GM12878 (cell line): ENCODE measurements around the gene PEF1. TPM values are rescaled to one million over a fixed set of nuclear protein-coding genes. Genes with fewer than 3 reads are reported as not detected.

Experiments
- ATAC-seq: fragments of 200-7000 bp; cut with Tn5 transposase; 3 replicates; pipeline ENCODE4 v1.9.1; 2020; ENCODE audit warnings: mild to moderate bottlenecking, moderate library complexity
- BruUV-seq: library from RNA; stranded (reverse); fragments of 400-500 nt; replicated peaks from 2 replicates; lab custom pipeline; 2021; lab: Mats Ljungman, UMichigan
- CTCF ChIA-PET: fragments of 300-600 bp; sonication (Branson Sonifier 250); formaldehyde crosslinking; extraction: SDS; loops from one replicate; lab custom pipeline; 2021; ENCODE audit warnings: inconsistent platforms; lab: Yijun Ruan, JAX
- POLR2A ChIA-PET: fragments of 350-600 bp; formaldehyde crosslinking; extraction: SDS; loops from one replicate; lab custom pipeline; 2021; ENCODE audit warnings: inconsistent platforms; lab: Charles Lee
- RAD21 ChIA-PET: fragments of 300-600 bp; sonication (Branson Sonifier 250); formaldehyde crosslinking; loops from one replicate; lab custom pipeline; 2023; ENCODE audit warnings: antibody characterized with exemption; ENCODE audit not compliant: unreplicated experiment; lab: Charles Lee
- SMC1A ChIA-PET: fragments of 300-600 bp; sonication (Branson Sonifier 250); formaldehyde crosslinking; loops from one replicate; lab custom pipeline; 2023; ENCODE audit not compliant: unreplicated experiment, uncharacterized antibody; lab: Charles Lee
- DNase-seq: peaks from one replicate; pipeline ENCODE4 v3.0.0-alpha.2; 2011; ENCODE audit warnings: low read depth, low spot score
- FAIRE-seq: peaks from 3 replicates; lab custom pipeline; 2011; peaks lifted over from hg19 to GRCh38; lab: Jason Lieb, UNC
- H2AFZ ChIP-seq: 2 replicates; pipeline ENCODE4 v1.6.0; 2011; ENCODE audit warnings: low read depth, low read length, control low read depth; ENCODE audit not compliant: control insufficient read depth
- H3K27ac ChIP-seq: 2 replicates; pipeline ENCODE4 v1.5.1; 2011; ENCODE audit warnings: control low read depth; ENCODE audit not compliant: control insufficient read depth, insufficient read depth
- H3K27me3 ChIP-seq, 2 experiments: replicated peaks in 1 of 2; 2 replicates each; pipeline versions ENCODE4 v1.6.0 to v1.6.1; 2011; ENCODE audit warnings: low read length in 1 of 2; ENCODE audit not compliant: control insufficient read depth in 2 of 2, insufficient read depth in 2 of 2
- H3K36me3 ChIP-seq, 2 experiments: 2 replicates each; pipeline ENCODE4 v1.5.1; 2011; ENCODE audit warnings: low read length in 1 of 2; ENCODE audit not compliant: control insufficient read depth in 2 of 2, insufficient read depth in 2 of 2
- H3K4me1 ChIP-seq: 2 replicates; pipeline ENCODE4 v1.6.1; 2011; ENCODE audit warnings: mild to moderate bottlenecking, low read length, moderate library complexity, mixed read lengths; ENCODE audit not compliant: control insufficient read depth, insufficient read depth
- H3K4me2 ChIP-seq: 2 replicates; pipeline ENCODE4 v1.6.0; 2011; ENCODE audit warnings: control low read depth; ENCODE audit not compliant: control insufficient read depth, insufficient read depth
- H3K4me3 ChIP-seq: fragments of 200-600 bp; sonication (generic); 2 replicates; pipeline ENCODE4 v1.5.1; 2016
- H3K79me2 ChIP-seq: 2 replicates; pipeline ENCODE4 v1.6.0; 2011; ENCODE audit warnings: low read length; ENCODE audit not compliant: control insufficient read depth, insufficient read depth
- H3K9ac ChIP-seq: 2 replicates; pipeline ENCODE4 v1.8.0; 2011; ENCODE audit warnings: low read length, control low read depth, mixed read lengths; ENCODE audit not compliant: control insufficient read depth, insufficient read depth
- H3K9me3 ChIP-seq: replicated peaks from 3 replicates; pipeline ENCODE4 v1.5.1; 2011; ENCODE audit warnings: mild to moderate bottlenecking, low read length; ENCODE audit not compliant: control insufficient read depth, insufficient read depth
- H4K20me1 ChIP-seq: 2 replicates; pipeline ENCODE4 v1.6.0; 2011; ENCODE audit not compliant: control insufficient read depth, insufficient read depth
- CBX5 ChIP-seq: sonication (generic); IDR thresholded peaks from 2 replicates; pipeline ENCODE4 v1.6.1; 2016; ENCODE audit warnings: low read depth, moderate library complexity, mild to moderate bottlenecking, inconsistent platforms
- DPF2 ChIP-seq: fragments of 450-650 bp; IDR thresholded peaks from 2 replicates; pipeline ENCODE4 v1.6.1; 2017; ENCODE audit warnings: mild to moderate bottlenecking
- E2F4 ChIP-seq: IDR thresholded peaks from 2 replicates; pipeline ENCODE4 v1.6.1; 2012; ENCODE audit warnings: low read depth, low read length, improper control_type of control experiment
- GATAD2B ChIP-seq: fragments of 450-650 bp; conservative IDR thresholded peaks from 2 replicates; pipeline ENCODE4 v1.6.1; 2017; ENCODE audit warnings: low read depth, mild to moderate bottlenecking, moderate library complexity
- MEF2B ChIP-seq: fragments of 450-650 bp; IDR thresholded peaks from 2 replicates; pipeline ENCODE4 v1.6.1; 2018; ENCODE audit warnings: mild to moderate bottlenecking, moderate library complexity; ENCODE audit not compliant: partially characterized antibody, poor library complexity, severe bottlenecking
- NFIC ChIP-seq: IDR thresholded peaks from 2 replicates; pipeline ENCODE4 v1.6.1; 2012; ENCODE audit warnings: low read depth, mild to moderate bottlenecking, inconsistent platforms, low read length, moderate library complexity
- RAD51 ChIP-seq: fragments of 450-650 bp; IDR thresholded peaks from 2 replicates; pipeline ENCODE4 v1.6.1; 2016; ENCODE audit warnings: moderate library complexity, mild to moderate bottlenecking, inconsistent platforms
- SKIL ChIP-seq: fragments of 450-650 bp; IDR thresholded peaks from 2 replicates; pipeline ENCODE4 v1.6.1; 2017; ENCODE audit warnings: mild to moderate bottlenecking, low read depth, inconsistent platforms; ENCODE audit not compliant: poor library complexity, severe bottlenecking
- TBL1XR1 ChIP-seq: IDR thresholded peaks from 2 replicates; pipeline ENCODE4 v1.6.1; 2012; ENCODE audit warnings: low read depth, low read length, improper control_type of control experiment
- ZNF207 ChIP-seq: fragments of 450-650 bp; IDR thresholded peaks from 2 replicates; pipeline ENCODE4 v1.6.1; 2014; ENCODE audit warnings: antibody characterized with exemption, mild to moderate bottlenecking, borderline replicate concordance
- WGBS: methylation state at CpG from one replicate; pipeline ENCODE4 v1.1.6; 2016; ENCODE audit warnings: low lambda C conversion rate; ENCODE audit not compliant: insufficient replicate concordance, insufficient coverage; ENCODE audit errors: missing lambda C conversion rate; 5-methylcytosine and 5-hydroxymethylcytosine counted together
- in situ Hi-C: fragments of 300-500 bp; cut with MboI; formaldehyde crosslinking; loops from 9 replicates; pipeline ENCODE4 v1.14.3; 2018; ENCODE audit warnings: mixed read lengths
- intact Hi-C: fragments of 100-400 bp; cut with micrococcal nuclease; formaldehyde crosslinking; loops from one replicate; pipeline ENCODE4 v1.14.2; 2022; ENCODE audit not compliant: unreplicated experiment
- polyA plus RNA-seq, 11 experiments: library from polyadenylated mRNA; depleted of rRNA in 4 of 11; unstranded in 6 of 11; stranded (reverse) in 5 of 11; fragments of >200 nt; fragmentation: Nextera tagmentation in 4 of 11; fragmentation: Illumina TruSeq in 1 of 11; extraction: Ambion mirVana in 4 of 11; extraction: Trizol in 1 of 11; gene quantifications; 1 replicate in 1 of 11; 2 replicates in 10 of 11; pipeline versions ENCODE4 v1.2.1 to v1.2.3, GENCODE V29; 2011 to 2016; ENCODE audit warnings: inconsistent platforms in 2 of 11, missing spikeins in 2 of 11, low read depth in 1 of 11
- total RNA-seq, 4 experiments: library from RNA; depleted of rRNA in 3 of 4; stranded (reverse); fragments of >200 nt in 3 of 4; fragmentation: Illumina TruSeq in 1 of 4; extraction: Trizol in 1 of 4; gene quantifications; 2 replicates each; pipeline versions ENCODE4 v1.2.1 to v1.2.3, GENCODE V29; 2013 to 2021

PEF1 gene
- total and polyA plus RNA-seq, 10 of the 15 experiments (the other 5 are each of a cell fraction or from before 2014, with no cell fraction given) = 27.1 to 107 (median 79.0) TPM

- ChIA-PET RAD21 (no interaction called here), CTCF (interaction anchor here (1.1 to 1.4 kb wide), 2 partner anchors 13 to 98 kb away, joined by 3 read pairs; partner anchors contain the start of gene COL16A1), SMC1A (no interaction called here), POLR2A (no interaction called here)
- Histone ChIP-seq H4K20me1 (no peaks in the 10 kb centered on the region), H3K9ac (no peak overlapping the region), H3K36me3 (no peaks in the 10 kb centered on the region), H3K79me2 (no peaks in the 10 kb centered on the region), H3K4me2 (no peak overlapping the region), H3K4me1 (peaks cover 3% of the 10 kb centered on the region; the same call in 1 of the 2 replicates), H2AFZ (no peak overlapping the region), H3K27me3 (no peaks in the 10 kb centered on the region; a peak in 1 of 4 replicates), H3K4me3 (no peak overlapping the region), H3K27ac (no peak overlapping the region), H3K9me3 (no peaks in the 10 kb centered on the region)
- ATAC-seq = no peak
- in situ Hi-C loops = no loop called here
- 16% methylated on average over 3 of the region's 4 CpGs for whole genome bisulfite sequencing
- FAIRE-seq = no peak
- no peak for DNase-seq
- no TSS peak for BruUV-seq
- TF ChIP-seq TBL1XR1 (no peak), ZNF207 (no peak), CBX5 (no peak), MEF2B (no peak), NFIC (no peak), SKIL (no peak), E2F4 (no peak), DPF2 (no peak), GATAD2B (no peak), RAD51 (no peak)
- intact Hi-C loops = no loop called here
These were observed 46.8 kb upstream of the PEF1 start for GRCh38 chr1:31691446-31691845.
